H1 (cell line): ENCODE results near the gene GPR63. TPM values are rescaled to one million over a fixed set of nuclear protein-coding genes. Genes with fewer than 3 reads are reported as not detected.

ENCODE experiments used
- RXRA ChIP-seq: IDR thresholded peaks from 2 replicates; pipeline ENCODE4 v1.6.1; 2011; ENCODE audit warnings: low read depth, mild to moderate bottlenecking, low read length, moderate library complexity; ENCODE audit not compliant: insufficient read depth
- YY1 ChIP-seq: IDR thresholded peaks from 2 replicates; pipeline ENCODE4 v1.6.1; 2011; ENCODE audit warnings: low read depth, mild to moderate bottlenecking, low read length
- polyA plus RNA-seq, 7 experiments: library from polyadenylated mRNA; depleted of rRNA in 3 of 7; stranded (reverse) in 5 of 7; unstranded in 2 of 7; fragments of >200 nt in 5 of 7; fragments of 200-250 nt in 2 of 7; gene quantifications; 1 replicate in 5 of 7; 2 replicates in 1 of 7; 4 replicates in 1 of 7; pipeline versions ENCODE4 v1.2.1 to v1.2.3, GENCODE V29; 2011 to 2013; ENCODE audit warnings: missing spikeins in 2 of 7, mixed read lengths in 2 of 7
- total RNA-seq: library from RNA; stranded (reverse); fragmentation: NEBNext Ultra II Directional; extraction: Animal tissue kit (Norgen Biotek cat#: 25700); gene quantifications from 2 replicates; pipeline ENCODE4 v1.2.1, GENCODE V29; 2021
- TF ChIP-seq, protein P1 (sequence below): IDR thresholded peaks from 2 replicates; pipeline ENCODE4 v1.6.1; 2011; ENCODE audit warnings: low read depth, mild to moderate bottlenecking, low read length; ENCODE audit not compliant: insufficient read depth

The GPR63 gene
- total and polyA plus RNA-seq, 2 of the 8 experiments (the other 6 are each of a cell fraction or from before 2014, with no cell fraction given): 6.1 to 11.6 TPM

DNA sequence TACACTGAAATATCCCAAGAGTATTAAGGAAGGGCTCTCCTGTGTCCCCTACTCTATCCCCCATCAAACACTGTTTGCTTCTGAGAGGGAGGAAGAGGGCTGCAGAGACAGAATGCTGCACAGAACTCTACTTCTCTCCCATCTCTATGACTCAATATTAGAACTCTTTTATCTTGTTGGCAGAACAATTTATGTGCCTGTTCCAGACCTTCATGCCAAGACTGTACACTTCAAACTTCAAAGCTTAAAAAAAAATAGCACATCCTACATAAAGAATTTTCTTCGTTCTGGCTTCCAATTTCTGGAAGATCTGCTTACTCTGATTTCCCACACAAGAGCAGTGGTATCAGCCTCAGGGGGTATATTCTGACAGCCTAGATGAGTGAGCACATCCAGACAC lies 19.6 kb upstream of the GPR63 start (continued):
- TF ChIP-seq, protein P1, sequence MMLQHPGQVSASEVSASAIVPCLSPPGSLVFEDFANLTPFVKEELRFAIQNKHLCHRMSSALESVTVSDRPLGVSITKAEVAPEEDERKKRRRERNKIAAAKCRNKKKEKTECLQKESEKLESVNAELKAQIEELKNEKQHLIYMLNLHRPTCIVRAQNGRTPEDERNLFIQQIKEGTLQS: no peak
- no peak for TF ChIP-seq RXRA
- no peak for TF ChIP-seq YY1
